SJCRH30 (cell line): ENCODE measurements around the gene CNOT2. TPM values are rescaled to one million over a fixed set of nuclear protein-coding genes. Genes with fewer than 3 reads are reported as not detected.

Experiments used
- DNase-seq, 2 experiments: peaks; one replicate each; pipeline ENCODE4 v3.0.0-alpha.2; 2015 to 2020
- H3K27ac ChIP-seq: fragments of 250-450 bp; sonication (Bioruptor Pico); 2 replicates; pipeline ENCODE4 v1.5.1; 2020; ENCODE audit warnings: mild to moderate bottlenecking, moderate library complexity
- H3K27me3 ChIP-seq: fragments of 250-450 bp; sonication (Bioruptor Pico); 2 replicates; pipeline ENCODE4 v1.5.1; 2020; ENCODE audit warnings: mild to moderate bottlenecking, moderate library complexity
- H3K36me3 ChIP-seq: fragments of 250-450 bp; sonication (Bioruptor Pico); 2 replicates; pipeline ENCODE4 v1.5.1; 2020; ENCODE audit warnings: mild to moderate bottlenecking, moderate library complexity
- H3K4me1 ChIP-seq: fragments of 250-450 bp; sonication (Bioruptor Pico); 2 replicates; pipeline ENCODE4 v1.5.1; 2020; ENCODE audit warnings: mild to moderate bottlenecking, moderate library complexity
- H3K4me3 ChIP-seq: fragments of 250-450 bp; sonication (Bioruptor Pico); 2 replicates; pipeline ENCODE4 v1.5.1; 2020; ENCODE audit warnings: mild to moderate bottlenecking, moderate library complexity
- H3K9me3 ChIP-seq: fragments of 250-450 bp; sonication (Bioruptor Pico); replicated peaks from 2 replicates; pipeline ENCODE4 v1.5.1; 2020; ENCODE audit warnings: mild to moderate bottlenecking, moderate library complexity
- total RNA-seq: library from RNA; depleted of rRNA; stranded (reverse); fragments of >200 nt; shearing (Covaris generic); gene quantifications from 2 replicates; pipeline ENCODE4 v1.2.3, GENCODE V29; 2014

The CNOT2 gene
- total RNA-seq, 1 experiment from 2014 or later, result 108 TPM

- peak; percentile 66 to 72 for DNase-seq
- Histone ChIP-seq H3K4me3 (peak overlapping the region; percentile 98), H3K4me1 (peaks cover 10% of the 10 kb centered on the region; the same call in 1 of the 2 replicates), H3K27ac (peak overlapping the region; percentile 99), H3K9me3 (no peaks in the 10 kb centered on the region), H3K36me3 (peaks cover 12% of the 10 kb centered on the region), H3K27me3 (no peaks in the 10 kb centered on the region)
These were observed 508 bp downstream of the CNOT2 start for GRCh38 chr12:70243510-70244371.

- Histone ChIP-seq H3K4me3 (peak overlapping the region; percentile 98), H3K9me3 (no peaks in the 10 kb centered on the region), H3K4me1 (peaks cover 10% of the 10 kb centered on the region; the same call in 1 of the 2 replicates), H3K27ac (peak overlapping the region; percentile 99), H3K27me3 (no peaks in the 10 kb centered on the region), H3K36me3 (peaks cover 12% of the 10 kb centered on the region)
- no peak for DNase-seq
These were observed 1.2 kb downstream of the CNOT2 start for GRCh38 chr12:70244409-70244808.

GRCh38 chr12:70245458-70245857, 2.2 kb downstream of the CNOT2 start:
- no peak overlapping the region for H3K27ac ChIP-seq
- peaks cover 10% of the 10 kb centered on the region; the same call in 1 of the 2 replicates for H3K4me1 ChIP-seq
- no peak for DNase-seq
- no peaks in the 10 kb centered on the region for H3K27me3 ChIP-seq
- H3K36me3 ChIP-seq, result peaks cover 8% of the 10 kb centered on the region; the same call in 1 of the 2 replicates
- H3K4me3 ChIP-seq, result no peak overlapping the region
- no peaks in the 10 kb centered on the region for H3K9me3 ChIP-seq

GRCh38 chr12:70246580-70246979, 3.3 kb downstream of the CNOT2 start:
- Histone ChIP-seq H3K9me3 (no peaks in the 10 kb centered on the region), H3K36me3 (peaks cover 2% of the 10 kb centered on the region; the same call in 1 of the 2 replicates), H3K4me3 (no peak overlapping the region), H3K4me1 (peaks cover 10% of the 10 kb centered on the region; the same call in 1 of the 2 replicates), H3K27ac (no peak overlapping the region), H3K27me3 (no peaks in the 10 kb centered on the region)
- no peak for DNase-seq

GRCh38 chr12:70247653-70248199, 4.5 kb downstream of the CNOT2 start:
- Histone ChIP-seq H3K4me1 (peaks cover 10% of the 10 kb centered on the region; the same call in 1 of the 2 replicates), H3K27me3 (no peaks in the 10 kb centered on the region), H3K27ac (no peak overlapping the region), H3K4me3 (no peak overlapping the region), H3K36me3 (peaks cover 2% of the 10 kb centered on the region; the same call in 1 of the 2 replicates), H3K9me3 (no peaks in the 10 kb centered on the region)
- DNase-seq, result no peak

GRCh38 chr12:70248876-70249275, 5.6 kb downstream of the CNOT2 start:
- H3K27ac ChIP-seq, result no peak overlapping the region
- H3K9me3 ChIP-seq, result no peaks in the 10 kb centered on the region
- H3K27me3 ChIP-seq, result no peaks in the 10 kb centered on the region
- H3K36me3 ChIP-seq, result peaks cover 2% of the 10 kb centered on the region; the same call in 1 of the 2 replicates
- no peak for DNase-seq
- H3K4me3 ChIP-seq, result no peak overlapping the region
- H3K4me1 ChIP-seq, result peaks cover 10% of the 10 kb centered on the region; the same call in 1 of the 2 replicates

GRCh38 chr12:70249903-70250302, 6.7 kb downstream of the CNOT2 start:
- no peak for DNase-seq
- Histone ChIP-seq H3K4me1 (peaks cover 6% of the 10 kb centered on the region; the same call in 1 of the 2 replicates), H3K36me3 (0 out of 2 replicates have a peak, but pooled peaks cover 2% of the 10 kb centered on the region), H3K27ac (no peak overlapping the region), H3K4me3 (no peak overlapping the region), H3K27me3 (no peaks in the 10 kb centered on the region), H3K9me3 (no peaks in the 10 kb centered on the region)

- Histone ChIP-seq H3K4me3 (no peak overlapping the region), H3K36me3 (0 out of 2 replicates have a peak, but pooled peaks cover 4% of the 10 kb centered on the region), H3K9me3 (no peaks in the 10 kb centered on the region), H3K4me1 (0 out of 2 replicates have a peak, but pooled peaks cover 2% of the 10 kb centered on the region), H3K27me3 (no peaks in the 10 kb centered on the region), H3K27ac (no peak overlapping the region)
- DNase-seq, result no peak
These were observed 8.0 kb downstream of the CNOT2 start for GRCh38 chr12:70251226-70251625.

- no peak overlapping the region for H3K4me3 ChIP-seq
- no peak overlapping the region for H3K27ac ChIP-seq
- H3K27me3 ChIP-seq, result no peaks in the 10 kb centered on the region
- 0 out of 2 replicates have a peak, but pooled peaks cover 4% of the 10 kb centered on the region for H3K36me3 ChIP-seq
- 0 out of 2 replicates have a peak, but pooled peaks cover under 1% of the 10 kb centered on the region for H3K4me1 ChIP-seq
- DNase-seq, result no peak
- no peaks in the 10 kb centered on the region for H3K9me3 ChIP-seq
These were observed 8.4 kb downstream of the CNOT2 start for GRCh38 chr12:70251661-70252060.

- no peaks in the 10 kb centered on the region for H3K27me3 ChIP-seq
- no peaks in the 10 kb centered on the region for H3K9me3 ChIP-seq
- H3K4me1 ChIP-seq, result no peaks in the 10 kb centered on the region
- no peak overlapping the region for H3K27ac ChIP-seq
- no peak overlapping the region for H3K4me3 ChIP-seq
- 0 out of 2 replicates have a peak, but pooled peaks cover 4% of the 10 kb centered on the region for H3K36me3 ChIP-seq
- no peak for DNase-seq
These were observed 9.6 kb downstream of the CNOT2 start for GRCh38 chr12:70252832-70253231.

GRCh38 chr12:70254225-70254624, 11.0 kb downstream of the CNOT2 start:
- H3K4me3 ChIP-seq, result no peak overlapping the region
- H3K27me3 ChIP-seq, result no peaks in the 10 kb centered on the region
- DNase-seq, result no peak
- H3K36me3 ChIP-seq, result 0 out of 2 replicates have a peak, but pooled peaks cover 2% of the 10 kb centered on the region
- no peaks in the 10 kb centered on the region for H3K4me1 ChIP-seq
- H3K27ac ChIP-seq, result no peak overlapping the region
- no peaks in the 10 kb centered on the region for H3K9me3 ChIP-seq

- no peak for DNase-seq
- Histone ChIP-seq H3K4me3 (no peak overlapping the region), H3K27ac (no peak overlapping the region), H3K9me3 (no peaks in the 10 kb centered on the region), H3K27me3 (no peaks in the 10 kb centered on the region), H3K36me3 (0 out of 2 replicates have a peak, but pooled peaks cover 2% of the 10 kb centered on the region), H3K4me1 (no peaks in the 10 kb centered on the region)
These were observed 11.6 kb downstream of the CNOT2 start for GRCh38 chr12:70254846-70255245.

GRCh38 chr12:70255311-70255710, 12.1 kb downstream of the CNOT2 start:
- no peak for DNase-seq
- Histone ChIP-seq H3K4me3 (no peak overlapping the region), H3K36me3 (0 out of 2 replicates have a peak, but pooled peaks cover 2% of the 10 kb centered on the region), H3K4me1 (no peaks in the 10 kb centered on the region), H3K27ac (no peak overlapping the region), H3K27me3 (no peaks in the 10 kb centered on the region), H3K9me3 (no peaks in the 10 kb centered on the region)

GRCh38 chr12:70258605-70259403, 15.6 kb downstream of the CNOT2 start:
- Histone ChIP-seq H3K4me1 (no peaks in the 10 kb centered on the region), H3K4me3 (no peak overlapping the region), H3K27me3 (no peaks in the 10 kb centered on the region), H3K36me3 (peaks cover 6% of the 10 kb centered on the region; the same call in 1 of the 2 replicates), H3K27ac (no peak overlapping the region), H3K9me3 (no peaks in the 10 kb centered on the region)
- peak; percentile 3 to 32 for DNase-seq
